SU-DHL-6 (cell line): ENCODE measurements around the gene MTHFR.

Source experiments
- H2AFZ ChIP-seq: fragments of 200-600 bp; sonication (generic); 2 replicates; pipeline ENCODE4 v1.6.1; 2014; ENCODE audit warnings: low read depth, mild to moderate bottlenecking, moderate library complexity, mixed read lengths, antibody characterized with exemption, low read length; ENCODE audit not compliant: severe bottlenecking
- H3F3A ChIP-seq: fragments of 200-600 bp; shearing (Covaris generic); 2 replicates; pipeline ENCODE4 v1.6.0; 2016; ENCODE audit warnings: antibody characterized with exemption, mild to moderate bottlenecking; ENCODE audit not compliant: insufficient read depth
- H3K27ac ChIP-seq: fragments of 200-600 bp; sonication (generic); 2 replicates; pipeline ENCODE4 v1.5.1; 2016; ENCODE audit warnings: low read depth, mild to moderate bottlenecking, low read length, moderate library complexity, mixed read lengths
- H3K27me3 ChIP-seq: fragments of 200-600 bp; sonication (generic), shearing (Covaris generic); 2 replicates; pipeline ENCODE4 v1.6.0; 2014; ENCODE audit warnings: mild to moderate bottlenecking, low read length
- H3K36me3 ChIP-seq: fragments of 200-600 bp; sonication (generic); 2 replicates; pipeline ENCODE4 v1.6.1; 2014; ENCODE audit warnings: mild to moderate bottlenecking, low read length, mixed read lengths
- H3K4me2 ChIP-seq: fragments of 300-600, 200-600 bp; shearing (Covaris generic), sonication (generic); 2 replicates; pipeline ENCODE4 v1.6.0; 2014; ENCODE audit warnings: low read length, low read depth, mild to moderate bottlenecking; ENCODE audit not compliant: poor library complexity, severe bottlenecking
- H3K4me3 ChIP-seq: fragments of 200-600 bp; sonication (generic); 2 replicates; pipeline ENCODE4 v1.5.1; 2014; ENCODE audit warnings: antibody characterized with exemption, low read length, mild to moderate bottlenecking, mixed read lengths; ENCODE audit not compliant: insufficient read depth, poor library complexity, severe bottlenecking
- H3K79me2 ChIP-seq: fragments of 200-600 bp; sonication (generic); 2 replicates; pipeline ENCODE4 v1.6.1; 2014; ENCODE audit warnings: mild to moderate bottlenecking, low read length, moderate library complexity; ENCODE audit not compliant: insufficient read depth
- H3K9ac ChIP-seq: fragments of 200-600 bp; sonication (generic); 2 replicates; pipeline ENCODE4 v1.7.0; 2014; ENCODE audit warnings: mild to moderate bottlenecking, low read length
- H3K9me2 ChIP-seq: fragments of 200-600 bp; sonication (generic); replicated peaks from 2 replicates; pipeline ENCODE4 v1.6.1; 2014; ENCODE audit warnings: low read length; ENCODE audit not compliant: insufficient read depth
- H3K9me3 ChIP-seq: fragments of 200-600 bp; sonication (generic); 2 replicates; pipeline ENCODE4 v1.6.1; 2014; ENCODE audit warnings: low read length, mixed read lengths; ENCODE audit not compliant: insufficient read depth
- H4K20me1 ChIP-seq: fragments of 200-600 bp; sonication (generic); 2 replicates; pipeline ENCODE4 v1.6.1; 2014; ENCODE audit warnings: low read depth, mild to moderate bottlenecking, antibody characterized with exemption, low read length, moderate library complexity, mixed read lengths
- EZH2phosphoT487 ChIP-seq: fragments of 200-600 bp; sonication (generic), shearing (Covaris generic); conservative IDR thresholded peaks from 2 replicates; pipeline ENCODE4 v1.6.1; 2018; ENCODE audit warnings: mild to moderate bottlenecking, antibody characterized with exemption, low read length, moderate library complexity, mixed read lengths
- TF ChIP-seq, protein P1 (sequence below): fragments of 200-600 bp; sonication (generic); IDR thresholded peaks from one replicate; pipeline ENCODE4 v1.5.1; 2017; ENCODE audit warnings: antibody characterized with exemption, mild to moderate bottlenecking, low read length, moderate library complexity; ENCODE audit not compliant: insufficient read depth, poor library complexity, severe bottlenecking

The MTHFR gene

DNA sequence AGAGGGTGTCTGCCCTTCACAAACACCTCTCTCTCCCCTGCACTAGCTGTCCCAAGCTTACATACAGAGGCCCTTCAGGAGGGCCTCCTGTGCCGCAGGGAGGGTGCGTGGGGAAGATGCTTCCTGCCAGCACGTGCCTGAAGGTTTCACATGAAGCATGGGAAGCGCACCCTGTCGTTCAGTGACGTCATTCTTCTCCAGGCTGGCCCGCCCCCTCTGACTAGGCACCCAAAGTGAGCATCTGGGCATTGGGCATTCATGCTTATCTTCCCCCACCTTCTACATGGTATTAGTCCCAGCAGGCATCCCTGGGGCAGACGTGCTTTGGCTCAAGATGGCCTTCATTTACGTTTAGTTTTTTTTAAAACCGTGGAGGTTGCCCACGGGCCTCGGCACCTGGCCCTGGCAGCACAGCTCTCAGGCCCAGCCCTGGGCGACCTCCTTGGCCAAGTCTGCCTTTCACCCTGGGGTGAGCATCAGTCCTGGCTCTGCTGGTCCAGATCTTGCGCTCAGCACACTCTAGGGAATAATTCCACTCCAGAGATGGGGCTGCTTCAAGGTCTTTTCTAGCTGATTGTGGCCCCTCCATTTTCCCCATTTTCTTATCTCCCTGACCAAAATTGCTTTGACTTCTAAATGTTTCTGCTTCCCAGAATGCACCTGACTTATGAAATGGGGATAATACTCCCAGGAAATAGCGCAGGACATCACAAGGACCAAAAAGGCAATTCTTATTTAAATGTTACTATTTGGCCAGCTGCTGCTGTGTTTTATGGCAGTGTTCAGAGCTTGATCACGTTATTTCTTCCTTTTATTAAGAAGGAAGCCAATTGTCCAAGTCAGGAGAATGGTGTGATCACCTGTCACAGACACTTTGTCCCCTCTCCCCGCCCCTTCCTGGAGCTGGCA lies 35.7 kb upstream of the MTHFR start:
- Histone ChIP-seq H4K20me1 (no peaks in the 10 kb centered on the region), H3K9me2 (no peaks in the 10 kb centered on the region), H3K27me3 (no peaks in the 10 kb centered on the region), H3F3A (no peaks in the 10 kb centered on the region), H3K36me3 (peaks cover 3% of the 10 kb centered on the region; the same call in 1 of the 2 replicates), H3K4me3 (no peak overlapping the region), H3K4me2 (peak overlapping the region; percentile 24), H3K79me2 (no peaks in the 10 kb centered on the region), H3K27ac (peak overlapping the region; percentile 45), H2AFZ (no peak overlapping the region), H3K9me3 (no peaks in the 10 kb centered on the region), H3K9ac (no peak overlapping the region)
- TF ChIP-seq EZH2phosphoT487 = no peak
- TF ChIP-seq, protein P1, sequence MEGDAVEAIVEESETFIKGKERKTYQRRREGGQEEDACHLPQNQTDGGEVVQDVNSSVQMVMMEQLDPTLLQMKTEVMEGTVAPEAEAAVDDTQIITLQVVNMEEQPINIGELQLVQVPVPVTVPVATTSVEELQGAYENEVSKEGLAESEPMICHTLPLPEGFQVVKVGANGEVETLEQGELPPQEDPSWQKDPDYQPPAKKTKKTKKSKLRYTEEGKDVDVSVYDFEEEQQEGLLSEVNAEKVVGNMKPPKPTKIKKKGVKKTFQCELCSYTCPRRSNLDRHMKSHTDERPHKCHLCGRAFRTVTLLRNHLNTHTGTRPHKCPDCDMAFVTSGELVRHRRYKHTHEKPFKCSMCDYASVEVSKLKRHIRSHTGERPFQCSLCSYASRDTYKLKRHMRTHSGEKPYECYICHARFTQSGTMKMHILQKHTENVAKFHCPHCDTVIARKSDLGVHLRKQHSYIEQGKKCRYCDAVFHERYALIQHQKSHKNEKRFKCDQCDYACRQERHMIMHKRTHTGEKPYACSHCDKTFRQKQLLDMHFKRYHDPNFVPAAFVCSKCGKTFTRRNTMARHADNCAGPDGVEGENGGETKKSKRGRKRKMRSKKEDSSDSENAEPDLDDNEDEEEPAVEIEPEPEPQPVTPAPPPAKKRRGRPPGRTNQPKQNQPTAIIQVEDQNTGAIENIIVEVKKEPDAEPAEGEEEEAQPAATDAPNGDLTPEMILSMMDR = no peak

DNA sequence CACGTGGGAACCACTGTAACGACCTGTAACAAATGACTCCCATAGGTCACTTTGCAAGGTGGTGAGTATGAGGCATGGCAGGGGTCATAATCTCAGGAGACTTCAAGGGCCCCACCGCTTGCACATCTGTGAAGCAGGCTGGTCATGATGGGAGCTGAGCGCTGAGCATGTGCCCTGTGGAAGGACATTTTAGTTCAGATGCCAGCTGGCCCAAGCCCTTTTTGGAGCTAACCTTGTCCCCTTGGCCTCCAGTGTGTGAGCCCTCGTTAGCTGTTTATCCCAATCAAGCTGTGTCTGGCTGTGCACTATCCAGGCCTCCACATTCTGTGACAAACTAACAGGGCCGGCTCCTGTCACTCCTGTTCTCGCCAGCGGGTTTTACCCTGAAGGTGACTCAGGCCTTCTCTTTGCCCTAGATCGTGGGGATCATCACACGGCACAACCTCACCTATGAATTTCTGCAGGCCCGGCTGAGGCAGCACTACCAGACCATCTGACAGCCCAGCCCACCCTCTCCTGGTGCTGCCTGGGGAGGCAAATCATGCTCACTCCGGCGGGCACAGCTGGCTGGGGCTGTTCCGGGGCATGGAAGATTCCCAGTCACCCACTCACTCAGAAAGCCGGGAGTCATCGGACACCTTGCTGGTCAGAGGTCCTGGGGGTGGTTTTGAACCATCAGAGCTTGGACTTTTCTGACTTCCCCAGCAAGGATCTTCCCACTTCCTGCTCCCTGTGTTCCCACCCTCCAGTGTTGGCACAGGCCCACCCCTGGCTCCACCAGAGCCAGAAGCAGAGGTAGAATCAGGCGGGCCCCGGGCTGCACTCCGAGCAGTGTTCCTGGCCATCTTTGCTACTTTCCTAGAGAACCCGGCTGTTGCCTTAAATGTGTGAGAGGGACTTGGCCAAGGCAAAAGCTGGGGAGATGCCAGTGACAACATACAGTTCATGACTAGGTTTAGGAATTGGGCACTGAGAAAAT lies 34.3 kb upstream of the MTHFR start:
- no peak for TF ChIP-seq EZH2phosphoT487
- TF ChIP-seq, protein P1 = no peak
- H3K27ac ChIP-seq = no peak overlapping the region
- no peak overlapping the region for H3K4me2 ChIP-seq
- no peak overlapping the region for H3K9ac ChIP-seq
- H3K9me2 ChIP-seq = no peaks in the 10 kb centered on the region
- H3K36me3 ChIP-seq = peaks cover 3% of the 10 kb centered on the region; the same call in 1 of the 2 replicates
- no peaks in the 10 kb centered on the region for H3K9me3 ChIP-seq
- H3F3A ChIP-seq = no peaks in the 10 kb centered on the region
- H3K79me2 ChIP-seq = no peaks in the 10 kb centered on the region
- H3K4me3 ChIP-seq = no peak overlapping the region
- H2AFZ ChIP-seq = no peak overlapping the region
- H3K27me3 ChIP-seq = no peaks in the 10 kb centered on the region
- no peaks in the 10 kb centered on the region for H4K20me1 ChIP-seq

DNA sequence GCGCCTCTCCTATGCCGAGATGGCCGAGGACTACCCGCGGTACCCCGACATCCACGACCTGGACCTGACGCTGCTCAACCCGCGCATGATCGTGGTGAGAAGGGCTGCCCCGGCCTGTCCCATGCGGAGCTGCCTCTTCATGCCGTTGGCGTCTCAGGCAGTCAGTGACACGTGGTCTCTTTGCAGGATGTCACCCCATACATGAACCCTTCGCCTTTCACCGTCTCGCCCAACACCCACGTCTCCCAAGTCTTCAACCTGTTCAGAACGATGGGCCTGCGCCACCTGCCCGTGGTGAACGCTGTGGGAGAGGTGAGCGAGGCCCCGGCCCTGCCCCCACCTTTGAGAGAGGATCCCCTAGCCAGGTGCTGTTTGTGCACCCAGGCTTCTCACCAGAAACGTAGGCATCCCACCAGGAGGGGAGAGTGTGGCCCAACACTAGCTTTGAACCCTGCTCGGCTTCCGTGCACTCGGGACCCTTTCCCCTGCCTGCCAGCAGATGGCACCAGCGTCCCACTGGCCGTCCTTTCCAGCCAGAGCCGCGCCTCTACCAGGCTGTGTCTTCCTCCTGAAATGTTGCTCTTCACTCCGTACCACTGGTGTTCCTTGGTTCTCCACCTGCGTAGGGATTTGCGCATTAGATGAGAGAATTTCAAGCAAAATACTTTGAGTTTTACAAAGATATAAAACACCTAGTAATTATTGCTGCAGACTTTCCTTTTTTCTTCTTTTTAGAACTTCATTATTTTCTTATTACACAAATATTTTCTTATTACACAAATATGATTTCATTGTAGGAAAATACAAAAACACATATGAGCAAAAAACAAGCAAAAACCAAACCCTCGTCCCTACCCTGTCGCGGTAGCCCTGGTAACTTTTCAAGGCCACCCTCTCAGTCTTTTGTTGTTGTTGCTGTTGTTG lies 32.8 kb upstream of the MTHFR start:
- Histone ChIP-seq H3K27ac (no peak overlapping the region), H3K27me3 (no peaks in the 10 kb centered on the region), H4K20me1 (no peaks in the 10 kb centered on the region), H3K79me2 (no peaks in the 10 kb centered on the region), H2AFZ (no peak overlapping the region), H3K4me2 (no peak overlapping the region), H3K9me2 (no peaks in the 10 kb centered on the region), H3K4me3 (no peak overlapping the region), H3K9ac (no peak overlapping the region), H3F3A (no peaks in the 10 kb centered on the region), H3K9me3 (no peaks in the 10 kb centered on the region), H3K36me3 (peaks cover 3% of the 10 kb centered on the region; the same call in 1 of the 2 replicates)
- TF ChIP-seq, protein P1 = peak; percentile 86
- TF ChIP-seq EZH2phosphoT487 = no peak
